HCT116 (cell line): ENCODE results near the gene MAN2C1. TPM values are rescaled to one million over a fixed set of nuclear protein-coding genes. Genes with fewer than 3 reads are reported as not detected.

Experiments
- ATAC-seq: fragments of 200-7000 bp; cut with Tn5 transposase; 2 replicates; pipeline ENCODE4 v1.9.1; 2020; ENCODE audit warnings: mild to moderate bottlenecking, moderate library complexity
- BruUV-seq: library from RNA; stranded (reverse); fragments of 400-500 nt; replicated peaks from 2 replicates; lab custom pipeline; 2021; lab: Mats Ljungman, UMichigan
- CTCF ChIA-PET: fragments of 300-600 bp; sonication (Branson Sonifier 250); formaldehyde crosslinking; loops from one replicate; lab custom pipeline; 2021; ENCODE audit warnings: antibody characterized with exemption; lab: Charles Lee
- POLR2A ChIA-PET: fragments of 300-600, 350-600 bp; sonication (Branson Sonifier 250); formaldehyde crosslinking; loops from one replicate; lab custom pipeline; 2021; ENCODE audit warnings: antibody characterized with exemption; lab: Charles Lee
- RAD21 ChIA-PET, 2 experiments: fragments of 300-600 bp; sonication (Branson Sonifier 250); formaldehyde crosslinking; loops; one replicate each; lab custom pipeline; 2023; ENCODE audit warnings: low total read pairs in 2 of 2; ENCODE audit not compliant: uncharacterized antibody in 2 of 2, unreplicated experiment in 2 of 2, low non-redundant PET in 1 of 2; lab: Charles Lee
- DNase-seq: peaks from one replicate; pipeline ENCODE4 v3.0.0-alpha.2; 2010; ENCODE audit warnings: low read depth, low spot score
- H2AFZ ChIP-seq: fragments of 200-600 bp; shearing (Covaris generic), sonication (generic); 2 replicates; pipeline ENCODE4 v1.6.1; 2017; ENCODE audit warnings: low read depth, mixed run types, mixed read lengths, antibody characterized with exemption, low read length; ENCODE audit not compliant: poor library complexity, severe bottlenecking
- H3K27ac ChIP-seq: 2 replicates; pipeline ENCODE4 v1.5.1; 2012; ENCODE audit warnings: low read depth, low read length
- H3K27me3 ChIP-seq: fragments of 200-600 bp; sonication (generic); 2 replicates; pipeline ENCODE4 v1.6.1; 2016; ENCODE audit warnings: mixed run types, low read length, mixed read lengths; ENCODE audit not compliant: insufficient read depth
- H3K36me3 ChIP-seq, 2 experiments: fragments of 200-500 bp in 1 of 2; fragments of 200-600 bp in 1 of 2; sonication (Bioruptor generic) in 1 of 2; sonication (generic) in 1 of 2; 2 replicates each; pipeline versions ENCODE4 v1.5.1 to v1.6.1; 2014 to 2016; ENCODE audit warnings: low read length in 2 of 2, inconsistent platforms in 1 of 2, mixed read lengths in 1 of 2, mixed run types in 1 of 2; ENCODE audit not compliant: insufficient read depth in 2 of 2, control insufficient read depth in 1 of 2
- H3K4me1 ChIP-seq, 2 experiments: fragments of 200-600 bp in 1 of 2; sonication (generic) in 1 of 2; 2 replicates each; pipeline versions ENCODE4 v1.5.1 to v1.6.1; 2012 to 2017; ENCODE audit warnings: low read length in 2 of 2, inconsistent platforms in 1 of 2, mild to moderate bottlenecking in 1 of 2, mixed read lengths in 1 of 2, mixed run types in 1 of 2, moderate library complexity in 1 of 2; ENCODE audit not compliant: insufficient read depth in 2 of 2, control insufficient read depth in 1 of 2
- H3K4me2 ChIP-seq: fragments of 200-600 bp; sonication (generic); 2 replicates; pipeline ENCODE4 v1.6.1; 2017; ENCODE audit warnings: mixed run types, low read length, mixed read lengths
- H3K4me3 ChIP-seq, 2 experiments: fragments of 200-600 bp in 1 of 2; sonication (generic) in 1 of 2; replicated peaks in 1 of 2; 2 replicates each; pipeline ENCODE4 v1.5.1; 2011 to 2016; ENCODE audit warnings: low read length in 2 of 2, control low read depth in 1 of 2, low read depth in 1 of 2, mild to moderate bottlenecking in 1 of 2, mixed read lengths in 1 of 2, mixed run types in 1 of 2
- H3K79me2 ChIP-seq: fragments of 200-600 bp; sonication (generic); 2 replicates; pipeline ENCODE4 v1.6.1; 2017; ENCODE audit warnings: mild to moderate bottlenecking, mixed run types, low read length, moderate library complexity, mixed read lengths; ENCODE audit not compliant: insufficient read depth
- H3K9ac ChIP-seq: fragments of 200-600 bp; sonication (generic); 2 replicates; pipeline ENCODE4 v1.6.1; 2016; ENCODE audit warnings: low read length, mixed read lengths
- H3K9me2 ChIP-seq: fragments of 200-600 bp; sonication (generic), shearing (Covaris generic); 2 replicates; pipeline ENCODE4 v1.6.1; 2017; ENCODE audit warnings: mixed run types, mild to moderate bottlenecking, moderate library complexity; ENCODE audit not compliant: insufficient read depth
- H3K9me3 ChIP-seq, 2 experiments: fragments of 200-500 bp in 1 of 2; fragments of 200-600 bp in 1 of 2; sonication (Bioruptor generic) in 1 of 2; sonication (generic) in 1 of 2; 2 replicates each; pipeline ENCODE4 v1.6.1; 2014 to 2017; ENCODE audit warnings: low read length in 2 of 2, mixed read lengths in 2 of 2, inconsistent platforms in 1 of 2, low read depth in 1 of 2, mild to moderate bottlenecking in 1 of 2, mixed run types in 1 of 2, moderate library complexity in 1 of 2; ENCODE audit not compliant: control insufficient read depth in 1 of 2, insufficient read depth in 1 of 2
- H4K20me1 ChIP-seq: fragments of 200-600 bp; sonication (generic), shearing (Covaris generic); 2 replicates; pipeline ENCODE4 v1.6.1; 2017; ENCODE audit warnings: mixed run types, mild to moderate bottlenecking, moderate library complexity; ENCODE audit not compliant: insufficient read depth
- CEBPB ChIP-seq: IDR thresholded peaks from 2 replicates; pipeline ENCODE4 v1.6.1; 2012; ENCODE audit warnings: low read depth
- EZH2 ChIP-seq: fragments of 200-600 bp; sonication (generic); IDR thresholded peaks from 2 replicates; pipeline ENCODE4 v1.6.1; 2017; ENCODE audit warnings: antibody characterized with exemption, mixed run types
- EZH2phosphoT487 ChIP-seq: fragments of 200-600 bp; IDR thresholded peaks from 2 replicates; pipeline ENCODE4 v1.6.1; 2018; ENCODE audit warnings: antibody characterized with exemption, borderline replicate concordance
- POLR2A ChIP-seq: IDR thresholded peaks from 2 replicates; pipeline ENCODE4 v1.7.0; 2011; ENCODE audit warnings: borderline replicate concordance; ENCODE audit not compliant: insufficient read depth, insufficient read length; ENCODE audit errors: extremely low read depth
- POLR2AphosphoS5 ChIP-seq: IDR thresholded peaks from 2 replicates; pipeline ENCODE4 v1.6.1; 2011; ENCODE audit warnings: mild to moderate bottlenecking, low read depth, low read length, moderate library complexity
- RAD21 ChIP-seq: IDR thresholded peaks from 2 replicates; pipeline ENCODE4 v1.6.1; 2012; ENCODE audit warnings: low read depth, mild to moderate bottlenecking
- TCF7L2 ChIP-seq: IDR thresholded peaks from 2 replicates; pipeline ENCODE4 v1.7.0; 2011; ENCODE audit warnings: borderline replicate concordance, inconsistent platforms; ENCODE audit not compliant: insufficient read depth, insufficient read length; ENCODE audit errors: extremely low read depth
- ZNF274 ChIP-seq: fragments of 200-500 bp; sonication (Bioruptor generic); IDR thresholded peaks from 2 replicates; pipeline ENCODE4 v1.6.1; 2014; ENCODE audit warnings: mild to moderate bottlenecking, low read depth, low read length, inconsistent platforms
- intact Hi-C: fragments of 100-400 bp; cut with micrococcal nuclease; formaldehyde crosslinking; loops from 2 replicates; pipeline ENCODE4 v1.10.0; 2022
- total RNA-seq: library from RNA; stranded (reverse); gene quantifications from one replicate; pipeline ENCODE4 v1.2.1, GENCODE V29; 2021; ENCODE audit not compliant: unreplicated experiment
- TF ChIP-seq, protein P1 (sequence below): IDR thresholded peaks from 2 replicates; pipeline ENCODE4 v1.6.1; 2011; ENCODE audit warnings: mild to moderate bottlenecking, low read length, moderate library complexity; ENCODE audit not compliant: insufficient replicate concordance; ENCODE audit errors: extremely low read depth
- TF ChIP-seq, protein P2 (sequence below): IDR thresholded peaks from 2 replicates; pipeline ENCODE4 v1.6.1; 2012
- TF ChIP-seq, protein P3 (sequence below): IDR thresholded peaks from 2 replicates; pipeline ENCODE4 v1.6.1; 2012
- TF ChIP-seq, protein P4 (sequence below), 3 experiments: fragments of 200-600 bp in 1 of 3; sonication (generic) in 1 of 3; IDR thresholded peaks in 2 of 3; conservative IDR thresholded peaks in 1 of 3; 2 replicates each; pipeline ENCODE4 v1.5.1; 2012 to 2017; ENCODE audit warnings: low read depth in 2 of 3, low read length in 2 of 3, antibody characterized with exemption in 1 of 3, borderline replicate concordance in 1 of 3, control low read depth in 1 of 3, mild to moderate bottlenecking in 1 of 3, mixed read lengths in 1 of 3, mixed run types in 1 of 3, moderate library complexity in 1 of 3; ENCODE audit not compliant: insufficient read depth in 1 of 3
- TF ChIP-seq, protein P5 (sequence below): IDR thresholded peaks from 2 replicates; pipeline ENCODE4 v1.6.1; 2012; ENCODE audit warnings: low read depth

Gene MAN2C1
- total RNA-seq, 1 experiment from 2014 or later: 118 TPM

DNA sequence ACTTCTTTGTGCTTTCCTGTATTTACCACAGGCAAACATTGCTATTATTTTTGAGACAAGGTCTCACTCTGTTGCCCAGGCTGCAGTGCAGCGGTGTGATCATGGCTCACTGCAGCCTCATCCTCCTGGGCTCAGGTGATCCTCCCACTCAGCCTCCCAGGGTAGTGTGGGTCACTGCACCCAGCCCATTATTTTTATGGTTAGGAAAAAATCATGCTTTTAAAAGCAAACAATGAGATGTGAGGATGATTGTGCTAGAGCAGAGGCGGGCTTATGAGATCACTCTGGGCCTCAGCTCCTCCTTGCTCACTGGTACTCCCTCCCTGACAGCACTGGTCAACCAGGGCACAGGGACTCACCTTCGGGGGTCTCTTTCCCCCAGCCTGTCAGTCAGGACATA is 2.2 kb downstream of the MAN2C1 start:
- H3K27ac ChIP-seq: no peak overlapping the region
- TF ChIP-seq CEBPB: no peak
- TF ChIP-seq, protein P1, sequence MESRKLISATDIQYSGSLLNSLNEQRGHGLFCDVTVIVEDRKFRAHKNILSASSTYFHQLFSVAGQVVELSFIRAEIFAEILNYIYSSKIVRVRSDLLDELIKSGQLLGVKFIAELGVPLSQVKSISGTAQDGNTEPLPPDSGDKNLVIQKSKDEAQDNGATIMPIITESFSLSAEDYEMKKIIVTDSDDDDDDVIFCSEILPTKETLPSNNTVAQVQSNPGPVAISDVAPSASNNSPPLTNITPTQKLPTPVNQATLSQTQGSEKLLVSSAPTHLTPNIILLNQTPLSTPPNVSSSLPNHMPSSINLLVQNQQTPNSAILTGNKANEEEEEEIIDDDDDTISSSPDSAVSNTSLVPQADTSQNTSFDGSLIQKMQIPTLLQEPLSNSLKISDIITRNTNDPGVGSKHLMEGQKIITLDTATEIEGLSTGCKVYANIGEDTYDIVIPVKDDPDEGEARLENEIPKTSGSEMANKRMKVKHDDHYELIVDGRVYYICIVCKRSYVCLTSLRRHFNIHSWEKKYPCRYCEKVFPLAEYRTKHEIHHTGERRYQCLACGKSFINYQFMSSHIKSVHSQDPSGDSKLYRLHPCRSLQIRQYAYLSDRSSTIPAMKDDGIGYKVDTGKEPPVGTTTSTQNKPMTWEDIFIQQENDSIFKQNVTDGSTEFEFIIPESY: no peak
- TF ChIP-seq POLR2A: no peak
- no peak for TF ChIP-seq EZH2phosphoT487
- TF ChIP-seq RAD21: no peak
- TF ChIP-seq EZH2: no peak
- no peak for TF ChIP-seq POLR2AphosphoS5
- no peak for TF ChIP-seq ZNF274
- TF ChIP-seq, protein P2, sequence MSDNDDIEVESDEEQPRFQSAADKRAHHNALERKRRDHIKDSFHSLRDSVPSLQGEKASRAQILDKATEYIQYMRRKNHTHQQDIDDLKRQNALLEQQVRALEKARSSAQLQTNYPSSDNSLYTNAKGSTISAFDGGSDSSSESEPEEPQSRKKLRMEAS: no peak
- TF ChIP-seq, protein P3, sequence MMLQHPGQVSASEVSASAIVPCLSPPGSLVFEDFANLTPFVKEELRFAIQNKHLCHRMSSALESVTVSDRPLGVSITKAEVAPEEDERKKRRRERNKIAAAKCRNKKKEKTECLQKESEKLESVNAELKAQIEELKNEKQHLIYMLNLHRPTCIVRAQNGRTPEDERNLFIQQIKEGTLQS: no peak
- TF ChIP-seq, protein P4, sequence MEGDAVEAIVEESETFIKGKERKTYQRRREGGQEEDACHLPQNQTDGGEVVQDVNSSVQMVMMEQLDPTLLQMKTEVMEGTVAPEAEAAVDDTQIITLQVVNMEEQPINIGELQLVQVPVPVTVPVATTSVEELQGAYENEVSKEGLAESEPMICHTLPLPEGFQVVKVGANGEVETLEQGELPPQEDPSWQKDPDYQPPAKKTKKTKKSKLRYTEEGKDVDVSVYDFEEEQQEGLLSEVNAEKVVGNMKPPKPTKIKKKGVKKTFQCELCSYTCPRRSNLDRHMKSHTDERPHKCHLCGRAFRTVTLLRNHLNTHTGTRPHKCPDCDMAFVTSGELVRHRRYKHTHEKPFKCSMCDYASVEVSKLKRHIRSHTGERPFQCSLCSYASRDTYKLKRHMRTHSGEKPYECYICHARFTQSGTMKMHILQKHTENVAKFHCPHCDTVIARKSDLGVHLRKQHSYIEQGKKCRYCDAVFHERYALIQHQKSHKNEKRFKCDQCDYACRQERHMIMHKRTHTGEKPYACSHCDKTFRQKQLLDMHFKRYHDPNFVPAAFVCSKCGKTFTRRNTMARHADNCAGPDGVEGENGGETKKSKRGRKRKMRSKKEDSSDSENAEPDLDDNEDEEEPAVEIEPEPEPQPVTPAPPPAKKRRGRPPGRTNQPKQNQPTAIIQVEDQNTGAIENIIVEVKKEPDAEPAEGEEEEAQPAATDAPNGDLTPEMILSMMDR (IDR thresholded peaks at IDR 0.05 in 2 of 3, conservative IDR thresholded peaks at IDR 0.05 in 1 of 3; ENCODE audit: borderline replicate concordance in 1 of 3, insufficient read depth in 1 of 3, low read depth in 2 of 3, low read length in 2 of 3): no peak
- TF ChIP-seq, protein P5, sequence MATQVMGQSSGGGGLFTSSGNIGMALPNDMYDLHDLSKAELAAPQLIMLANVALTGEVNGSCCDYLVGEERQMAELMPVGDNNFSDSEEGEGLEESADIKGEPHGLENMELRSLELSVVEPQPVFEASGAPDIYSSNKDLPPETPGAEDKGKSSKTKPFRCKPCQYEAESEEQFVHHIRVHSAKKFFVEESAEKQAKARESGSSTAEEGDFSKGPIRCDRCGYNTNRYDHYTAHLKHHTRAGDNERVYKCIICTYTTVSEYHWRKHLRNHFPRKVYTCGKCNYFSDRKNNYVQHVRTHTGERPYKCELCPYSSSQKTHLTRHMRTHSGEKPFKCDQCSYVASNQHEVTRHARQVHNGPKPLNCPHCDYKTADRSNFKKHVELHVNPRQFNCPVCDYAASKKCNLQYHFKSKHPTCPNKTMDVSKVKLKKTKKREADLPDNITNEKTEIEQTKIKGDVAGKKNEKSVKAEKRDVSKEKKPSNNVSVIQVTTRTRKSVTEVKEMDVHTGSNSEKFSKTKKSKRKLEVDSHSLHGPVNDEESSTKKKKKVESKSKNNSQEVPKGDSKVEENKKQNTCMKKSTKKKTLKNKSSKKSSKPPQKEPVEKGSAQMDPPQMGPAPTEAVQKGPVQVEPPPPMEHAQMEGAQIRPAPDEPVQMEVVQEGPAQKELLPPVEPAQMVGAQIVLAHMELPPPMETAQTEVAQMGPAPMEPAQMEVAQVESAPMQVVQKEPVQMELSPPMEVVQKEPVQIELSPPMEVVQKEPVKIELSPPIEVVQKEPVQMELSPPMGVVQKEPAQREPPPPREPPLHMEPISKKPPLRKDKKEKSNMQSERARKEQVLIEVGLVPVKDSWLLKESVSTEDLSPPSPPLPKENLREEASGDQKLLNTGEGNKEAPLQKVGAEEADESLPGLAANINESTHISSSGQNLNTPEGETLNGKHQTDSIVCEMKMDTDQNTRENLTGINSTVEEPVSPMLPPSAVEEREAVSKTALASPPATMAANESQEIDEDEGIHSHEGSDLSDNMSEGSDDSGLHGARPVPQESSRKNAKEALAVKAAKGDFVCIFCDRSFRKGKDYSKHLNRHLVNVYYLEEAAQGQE: no peak
- TF ChIP-seq TCF7L2: no peak
- intact Hi-C loops: loop anchor here (5.0 kb wide), 2 partner anchors 261 to 301 kb away; partner anchors contain the start of gene SNUPN
- H3K27me3 ChIP-seq: no peaks in the 10 kb centered on the region
- H3K4me2 ChIP-seq: no peak overlapping the region
- peaks cover 6% of the 10 kb centered on the region for H3K79me2 ChIP-seq
- H2AFZ ChIP-seq: no peak overlapping the region
- ATAC-seq (no peak), DNase-seq (no peak)
- no peaks in the 10 kb centered on the region for H3K9me2 ChIP-seq
- no peak overlapping the region for H3K4me3 ChIP-seq
- CTCF ChIA-PET: no interaction called here
- peaks cover 10 to 17% of the 10 kb centered on the region in 2 experiments; a peak in 3 of 4 replicates for H3K36me3 ChIP-seq
- POLR2A ChIA-PET: no interaction called here
- H3K9ac ChIP-seq: no peak overlapping the region
- no peaks in the 10 kb centered on the region for H3K9me3 ChIP-seq
- no TSS peak for BruUV-seq
- peaks cover 11 to 23% of the 10 kb centered on the region in 2 experiments for H3K4me1 ChIP-seq
- no peaks in the 10 kb centered on the region for H4K20me1 ChIP-seq
- RAD21 ChIA-PET: no interaction called here
